ENCODE measurements around the gene HHAT.

Gene HHAT

DNA sequence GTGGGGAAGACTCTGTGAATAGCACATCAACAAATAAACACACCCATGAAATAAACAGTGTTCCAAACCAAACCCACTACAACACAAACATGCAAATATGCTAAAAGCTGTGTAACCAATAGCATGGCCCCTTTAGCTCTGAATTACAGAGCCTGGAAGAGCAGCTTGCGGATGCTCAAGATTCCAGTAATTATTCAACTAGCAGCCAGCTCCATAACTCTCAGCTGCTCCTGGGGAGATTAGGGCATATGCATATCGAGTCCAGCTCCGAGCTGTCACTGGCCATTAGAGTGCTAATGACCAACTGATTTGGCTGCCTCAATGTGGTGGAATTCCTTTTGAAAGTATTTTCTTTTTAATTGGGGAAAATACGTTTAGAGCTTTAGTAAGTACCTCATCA lies 207.1 kb downstream of the HHAT start:
- no peaks in the 10 kb centered on the region for H3K9me3 ChIP-seq (ENCODE audit: low read length)
- H3K27me3 ChIP-seq (ENCODE audit: insufficient read depth, low read length), result no peaks in the 10 kb centered on the region
- no peaks in the 10 kb centered on the region for H3K36me3 ChIP-seq (ENCODE audit: insufficient read depth, low read length)
- H4K20me1 ChIP-seq (ENCODE audit: insufficient read depth, low read length), result no peaks in the 10 kb centered on the region
- H3K9me2 ChIP-seq (ENCODE audit: low read depth, low read length), result no peaks in the 10 kb centered on the region
- no peak overlapping the region for H3K27ac ChIP-seq (ENCODE audit: low read depth, low read length, poor library complexity, severe bottlenecking)
- H3K79me2 ChIP-seq (ENCODE audit: insufficient read depth, low read length), result no peaks in the 10 kb centered on the region
- H2AFZ ChIP-seq (ENCODE audit: low read length), result no peak overlapping the region
- H3K9ac ChIP-seq (ENCODE audit: low read length), result no peak overlapping the region
- no peak overlapping the region for H3K4me3 ChIP-seq (ENCODE audit: low read depth, low read length, poor library complexity, severe bottlenecking)
- TF ChIP-seq EZH2 (IDR thresholded peaks at IDR 0.05; ENCODE audit: borderline replicate concordance, low read length) (no peak), CTCF (IDR thresholded peaks at IDR 0.05; ENCODE audit: low read length) (no peak)
- no peak overlapping the region for H3K4me2 ChIP-seq (ENCODE audit: low read length)
- H3K4me1 ChIP-seq (ENCODE audit: insufficient read depth, low read length, severe bottlenecking), result no peaks in the 10 kb centered on the region
- H3F3A ChIP-seq (ENCODE audit: insufficient read depth, low read length), result no peaks in the 10 kb centered on the region

GRCh38 chr1:210536254-210536961 lies 207.7 kb downstream of the HHAT start:
- TF ChIP-seq EZH2 (IDR thresholded peaks at IDR 0.05; ENCODE audit: borderline replicate concordance, low read length), result no peak
- no peak for TF ChIP-seq CTCF (IDR thresholded peaks at IDR 0.05; ENCODE audit: low read length)
- H2AFZ ChIP-seq (ENCODE audit: low read length), result no peak overlapping the region
- no peak overlapping the region for H3K4me3 ChIP-seq (ENCODE audit: low read depth, low read length, poor library complexity, severe bottlenecking)
- no peaks in the 10 kb centered on the region for H3F3A ChIP-seq (ENCODE audit: insufficient read depth, low read length)
- no peaks in the 10 kb centered on the region for H3K36me3 ChIP-seq (ENCODE audit: insufficient read depth, low read length)
- no peaks in the 10 kb centered on the region for H3K27me3 ChIP-seq (ENCODE audit: insufficient read depth, low read length)
- no peaks in the 10 kb centered on the region for H3K4me1 ChIP-seq (ENCODE audit: insufficient read depth, low read length, severe bottlenecking)
- no peak overlapping the region for H3K27ac ChIP-seq (ENCODE audit: low read depth, low read length, poor library complexity, severe bottlenecking)
- no peaks in the 10 kb centered on the region for H4K20me1 ChIP-seq (ENCODE audit: insufficient read depth, low read length)
- H3K4me2 ChIP-seq (ENCODE audit: low read length), result no peak overlapping the region
- H3K9ac ChIP-seq (ENCODE audit: low read length), result no peak overlapping the region
- no peaks in the 10 kb centered on the region for H3K9me3 ChIP-seq (ENCODE audit: low read length)
- H3K79me2 ChIP-seq (ENCODE audit: insufficient read depth, low read length), result no peaks in the 10 kb centered on the region
- no peaks in the 10 kb centered on the region for H3K9me2 ChIP-seq (ENCODE audit: low read depth, low read length)

DNA sequence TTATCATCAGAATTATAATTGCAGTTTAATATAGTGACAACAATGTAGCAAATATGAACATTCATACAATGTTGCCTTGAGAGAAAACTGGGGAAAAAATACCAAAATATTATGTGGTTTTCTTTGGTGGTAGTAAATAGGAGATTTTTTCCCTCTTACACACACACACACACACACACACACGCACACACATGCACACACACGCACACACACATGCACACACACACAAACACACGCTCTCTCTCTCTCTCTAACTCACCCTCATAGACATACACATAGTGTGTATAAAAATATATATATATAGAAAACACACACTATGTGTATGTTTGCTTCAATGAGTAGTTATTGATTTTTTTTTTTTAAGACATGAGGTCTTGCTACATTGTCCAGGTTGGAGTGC lies 211.6 kb downstream of the HHAT start:
- H3K9me2 ChIP-seq (ENCODE audit: low read depth, low read length), result no peaks in the 10 kb centered on the region

More for the DNA sequence above, 211.6 kb downstream of the HHAT start:
- Histone ChIP-seq H3K36me3 (ENCODE audit: insufficient read depth, low read length) (no peaks in the 10 kb centered on the region), H3K9me3 (ENCODE audit: low read length) (no peaks in the 10 kb centered on the region), H4K20me1 (ENCODE audit: insufficient read depth, low read length) (no peaks in the 10 kb centered on the region), H3K79me2 (ENCODE audit: insufficient read depth, low read length) (no peaks in the 10 kb centered on the region), H3F3A (ENCODE audit: insufficient read depth, low read length) (no peaks in the 10 kb centered on the region), H3K27me3 (ENCODE audit: insufficient read depth, low read length) (no peaks in the 10 kb centered on the region), H3K27ac (ENCODE audit: low read depth, low read length, poor library complexity, severe bottlenecking) (no peak overlapping the region), H3K4me1 (ENCODE audit: insufficient read depth, low read length, severe bottlenecking) (no peaks in the 10 kb centered on the region), H2AFZ (ENCODE audit: low read length) (no peak overlapping the region), H3K4me3 (ENCODE audit: low read depth, low read length, poor library complexity, severe bottlenecking) (no peak overlapping the region), H3K9ac (ENCODE audit: low read length) (no peak overlapping the region), H3K4me2 (ENCODE audit: low read length) (no peak overlapping the region)
- TF ChIP-seq CTCF (IDR thresholded peaks at IDR 0.05; ENCODE audit: low read length), result no peak
- no peak for TF ChIP-seq EZH2 (IDR thresholded peaks at IDR 0.05; ENCODE audit: borderline replicate concordance, low read length)

Data from OCI-LY1 (cell line).